Measurements from ENCODE around the gene ZBED2. TPM values are rescaled to one million over a fixed set of nuclear protein-coding genes. Genes with fewer than 3 reads are reported as not detected.

Gene ZBED2
- total and polyA plus RNA-seq, 4 experiments from 2014 or later, result 0.19 to 1.4 TPM; not detected in 2

- Histone ChIP-seq H3K36me3 (ENCODE audit: insufficient read depth, low read length) (peaks cover 23% of the 10 kb centered on the region), H3K9me3 (ENCODE audit: control insufficient read depth in 1 of 2, low read length in 2 of 2) (no peaks in the 10 kb centered on the region), H3K4me3 (ENCODE audit: low read length in 2 of 2) (no peak overlapping the region), H3K4me1 (ENCODE audit: insufficient read depth, low read length) (peaks cover 33% of the 10 kb centered on the region), H3K27ac (ENCODE audit: low read depth, low read length) (no peak overlapping the region), H3K27me3 (ENCODE audit: insufficient read depth, low read length) (no peaks in the 10 kb centered on the region)
- Mint-ChIP-seq H3K4me1 (peaks cover 29 to 64% (median 53%) of the 10 kb centered on the region in 4 donors), H3K27ac (peak overlapping the region; percentile 0 to 91 (median 40)), H3K27me3 (no peaks in the 10 kb centered on the region), H3K36me3 (peaks cover 62 to 74% of the 10 kb centered on the region in 2 donors), H3K9me3 (no peaks in the 10 kb centered on the region), H3K4me3 (no peak overlapping the region)
- no peak for DNase-seq
- intact Hi-C loops (cut with micrococcal nuclease), result no loop called here
- ChIA-PET POLR2A (ENCODE audit: partially characterized antibody) (interaction anchor here (0.7 kb wide), 1 partner anchor 44 kb away, joined by 5 read pairs; no protein-coding TSS in a partner anchor), CTCF (ENCODE audit: partially characterized antibody) (interaction anchor here (0.7 to 3.5 kb wide), 3 partner anchors 13 to 97 kb away, joined by 3 to 20 read pairs (median 3); no protein-coding TSS in a partner anchor)
Observed at GRCh38 chr3:111591555-111591954, 3.6 kb downstream of the ZBED2 start.

GRCh38 chr3:111590143-111590491, 5.0 kb downstream of the ZBED2 start:
- peaks cover 0 to 2% (median 0%) of the 10 kb centered on the region in 8 donors for H3K9me3 Mint-ChIP-seq
- no peak overlapping the region for H3K4me3 Mint-ChIP-seq
- Histone ChIP-seq H3K4me3 (ENCODE audit: low read length in 2 of 2) (no peak overlapping the region), H3K27me3 (ENCODE audit: insufficient read depth, low read length) (no peaks in the 10 kb centered on the region), H3K27ac (ENCODE audit: low read depth, low read length) (no peak overlapping the region), H3K9me3 (ENCODE audit: control insufficient read depth in 1 of 2, low read length in 2 of 2) (no peaks in the 10 kb centered on the region), H3K36me3 (ENCODE audit: insufficient read depth, low read length) (peaks cover 21% of the 10 kb centered on the region), H3K4me1 (ENCODE audit: insufficient read depth, low read length) (peaks cover 29% of the 10 kb centered on the region)
- peaks cover 26 to 54% (median 43%) of the 10 kb centered on the region in 4 donors for H3K4me1 Mint-ChIP-seq
- DNase-seq, result no peak
- intact Hi-C loops (cut with micrococcal nuclease), result no loop called here
- peaks cover 68 to 75% of the 10 kb centered on the region in 2 donors for H3K36me3 Mint-ChIP-seq
- ChIA-PET CTCF (ENCODE audit: partially characterized antibody) (interaction anchor here (0.9 to 3.5 kb wide), 8 partner anchors 9 to 79 kb away, joined by 3 to 20 read pairs (median 4); no protein-coding TSS in a partner anchor), POLR2A (ENCODE audit: partially characterized antibody) (interaction anchor here (1.0 kb wide), 1 partner anchor 10 kb away, joined by 3 read pairs; no protein-coding TSS in a partner anchor)
- H3K27ac Mint-ChIP-seq, result peak overlapping the region in 4 of 7 donors; percentile 29 to 63 (median 40)
- no peaks in the 10 kb centered on the region for H3K27me3 Mint-ChIP-seq

- peaks cover 0 to 2% (median 0%) of the 10 kb centered on the region in 8 donors for H3K9me3 Mint-ChIP-seq
- peaks cover 73 to 75% of the 10 kb centered on the region in 2 donors for H3K36me3 Mint-ChIP-seq
- peaks cover 25 to 48% (median 41%) of the 10 kb centered on the region in 4 donors for H3K4me1 Mint-ChIP-seq
- intact Hi-C loops (cut with micrococcal nuclease), result no loop called here
- Histone ChIP-seq H3K36me3 (ENCODE audit: insufficient read depth, low read length) (peaks cover 20% of the 10 kb centered on the region), H3K27me3 (ENCODE audit: insufficient read depth, low read length) (no peaks in the 10 kb centered on the region), H3K4me3 (ENCODE audit: low read length in 2 of 2) (no peak overlapping the region), H3K27ac (ENCODE audit: low read depth, low read length) (no peak overlapping the region), H3K4me1 (ENCODE audit: insufficient read depth, low read length) (peaks cover 23% of the 10 kb centered on the region), H3K9me3 (ENCODE audit: control insufficient read depth in 1 of 2, low read length in 2 of 2) (no peaks in the 10 kb centered on the region)
- no peaks in the 10 kb centered on the region for H3K27me3 Mint-ChIP-seq
- POLR2A ChIA-PET (ENCODE audit: partially characterized antibody), result interaction anchor here (1.0 kb wide), 1 partner anchor 10 kb away, joined by 3 read pairs; no protein-coding TSS in a partner anchor
- H3K27ac Mint-ChIP-seq, result peak overlapping the region in 4 of 7 donors; percentile 8 to 87 (median 44)
- CTCF ChIA-PET (ENCODE audit: partially characterized antibody), result interaction anchor here (0.9 to 3.5 kb wide), 9 partner anchors 10 to 79 kb away, joined by 3 to 20 read pairs (median 3); no protein-coding TSS in a partner anchor
- DNase-seq, result no peak
- no peak overlapping the region for H3K4me3 Mint-ChIP-seq
Observed at GRCh38 chr3:111589303-111590142, 5.6 kb downstream of the ZBED2 start.

GRCh38 chr3:111588527-111588926, 6.6 kb downstream of the ZBED2 start:
- peaks cover 13% of the 10 kb centered on the region for H3K4me1 ChIP-seq (ENCODE audit: insufficient read depth, low read length)
- H3K27ac ChIP-seq (ENCODE audit: low read depth, low read length), result no peak overlapping the region
- Mint-ChIP-seq H3K4me1 (peaks cover 19 to 46% (median 36%) of the 10 kb centered on the region in 4 donors), H3K4me3 (no peak overlapping the region), H3K9me3 (peaks cover 0 to 2% (median 0%) of the 10 kb centered on the region in 8 donors), H3K27me3 (no peaks in the 10 kb centered on the region), H3K27ac (peak overlapping the region in 4 of 7 donors; percentile 5 to 76 (median 62)), H3K36me3 (peaks cover 71 to 76% of the 10 kb centered on the region in 2 donors)
- no peak for DNase-seq
- no peak overlapping the region for H3K4me3 ChIP-seq (ENCODE audit: low read length in 2 of 2)
- H3K9me3 ChIP-seq (ENCODE audit: control insufficient read depth in 1 of 2, low read length in 2 of 2), result no peaks in the 10 kb centered on the region
- peaks cover 20% of the 10 kb centered on the region for H3K36me3 ChIP-seq (ENCODE audit: insufficient read depth, low read length)
- CTCF ChIA-PET (ENCODE audit: partially characterized antibody), result interaction anchor here (0.9 to 3.5 kb wide), 4 partner anchors 10 to 80 kb away, joined by 3 to 20 read pairs (median 7); no protein-coding TSS in a partner anchor
- POLR2A ChIA-PET (ENCODE audit: partially characterized antibody), result no interaction called here
- intact Hi-C loops (cut with micrococcal nuclease), result no loop called here
- no peaks in the 10 kb centered on the region for H3K27me3 ChIP-seq (ENCODE audit: insufficient read depth, low read length)

GRCh38 chr3:111585217-111585616, 9.9 kb downstream of the ZBED2 start:
- H3K4me1 Mint-ChIP-seq, result peaks cover 21 to 52% (median 41%) of the 10 kb centered on the region in 4 donors
- POLR2A ChIA-PET (ENCODE audit: partially characterized antibody), result interaction anchor here (0.9 kb wide), 1 partner anchor 17 kb away, joined by 3 read pairs; no protein-coding TSS in a partner anchor

GRCh38 chr3:111584744-111585143, 10.4 kb downstream of the ZBED2 start:
- Histone ChIP-seq H3K4me3 (ENCODE audit: low read length in 2 of 2) (no peak overlapping the region), H3K4me1 (ENCODE audit: insufficient read depth, low read length) (no peaks in the 10 kb centered on the region), H3K27me3 (ENCODE audit: insufficient read depth, low read length) (no peaks in the 10 kb centered on the region), H3K9me3 (ENCODE audit: control insufficient read depth in 1 of 2, low read length in 2 of 2) (no peaks in the 10 kb centered on the region), H3K27ac (ENCODE audit: low read depth, low read length) (no peak overlapping the region), H3K36me3 (ENCODE audit: insufficient read depth, low read length) (peaks cover 12% of the 10 kb centered on the region)
- ChIA-PET CTCF (ENCODE audit: partially characterized antibody) (no interaction called here), POLR2A (ENCODE audit: partially characterized antibody) (no interaction called here)
- Mint-ChIP-seq H3K9me3 (peaks cover 0 to 2% (median 0%) of the 10 kb centered on the region in 8 donors), H3K4me1 (peaks cover 21 to 53% (median 41%) of the 10 kb centered on the region in 4 donors), H3K4me3 (no peak overlapping the region), H3K36me3 (peaks cover 83 to 87% of the 10 kb centered on the region in 2 donors), H3K27ac (peak overlapping the region in 3 of 7 donors; percentile 24 to 82 (median 66)), H3K27me3 (no peaks in the 10 kb centered on the region)
- DNase-seq, result no peak
- intact Hi-C loops (cut with micrococcal nuclease), result no loop called here

More at GRCh38 chr3:111585217-111585616, 9.9 kb downstream of the ZBED2 start:
- Histone ChIP-seq H3K4me1 (ENCODE audit: insufficient read depth, low read length) (no peaks in the 10 kb centered on the region), H3K27ac (ENCODE audit: low read depth, low read length) (no peak overlapping the region), H3K9me3 (ENCODE audit: control insufficient read depth in 1 of 2, low read length in 2 of 2) (no peaks in the 10 kb centered on the region), H3K4me3 (ENCODE audit: low read length in 2 of 2) (no peak overlapping the region), H3K36me3 (ENCODE audit: insufficient read depth, low read length) (peaks cover 15% of the 10 kb centered on the region), H3K27me3 (ENCODE audit: insufficient read depth, low read length) (no peaks in the 10 kb centered on the region)
- intact Hi-C loops (cut with micrococcal nuclease), result no loop called here
- H3K36me3 Mint-ChIP-seq, result peaks cover 83 to 87% of the 10 kb centered on the region in 2 donors
- H3K4me3 Mint-ChIP-seq, result no peak overlapping the region
- H3K27me3 Mint-ChIP-seq, result no peaks in the 10 kb centered on the region
- no peak for DNase-seq
- CTCF ChIA-PET (ENCODE audit: partially characterized antibody), result interaction anchor here (1.1 kb wide), 1 partner anchor 37 kb away, joined by 3 read pairs; no protein-coding TSS in a partner anchor
- H3K9me3 Mint-ChIP-seq, result peaks cover 0 to 2% (median 0%) of the 10 kb centered on the region in 8 donors
- H3K27ac Mint-ChIP-seq, result no peak overlapping the region

- Mint-ChIP-seq H3K36me3 (peaks cover 82 to 88% of the 10 kb centered on the region in 2 donors), H3K4me1 (peaks cover 26 to 65% (median 51%) of the 10 kb centered on the region in 4 donors), H3K9me3 (peaks cover 0 to 2% (median 0%) of the 10 kb centered on the region in 8 donors), H3K4me3 (no peak overlapping the region), H3K27ac (peak overlapping the region in 5 of 7 donors; percentile 54 to 74 (median 64)), H3K27me3 (no peaks in the 10 kb centered on the region)
- Histone ChIP-seq H3K27me3 (ENCODE audit: insufficient read depth, low read length) (no peaks in the 10 kb centered on the region), H3K27ac (ENCODE audit: low read depth, low read length) (no peak overlapping the region), H3K36me3 (ENCODE audit: insufficient read depth, low read length) (peaks cover 22% of the 10 kb centered on the region), H3K9me3 (ENCODE audit: control insufficient read depth in 1 of 2, low read length in 2 of 2) (no peaks in the 10 kb centered on the region), H3K4me3 (ENCODE audit: low read length in 2 of 2) (no peak overlapping the region), H3K4me1 (ENCODE audit: insufficient read depth, low read length) (peaks cover 9% of the 10 kb centered on the region)
- CTCF ChIA-PET (ENCODE audit: partially characterized antibody), result no interaction called here
- POLR2A ChIA-PET (ENCODE audit: partially characterized antibody), result no interaction called here
- DNase-seq, result no peak
- intact Hi-C loops (cut with micrococcal nuclease), result no loop called here
Observed at GRCh38 chr3:111582120-111582474, 13.0 kb downstream of the ZBED2 start.

All from CD4-positive, alpha-beta memory T cell (primary cell).